Adipocyte (in vitro differentiated cells): Measurements from ENCODE around the gene IRX4.

Experiments
- DNase-seq: peaks from one replicate; pipeline ENCODE4 v3.0.0-alpha.2; 2015; ENCODE audit warnings: low read depth
- H3K27me3 ChIP-seq: replicated peaks from 2 replicates; pipeline ENCODE4 v1.7.0; 2013; ENCODE audit warnings: mild to moderate bottlenecking, low read length, moderate library complexity; ENCODE audit not compliant: control insufficient read depth, insufficient read depth
- H3K36me3 ChIP-seq: 2 replicates; pipeline ENCODE4 v1.7.0; 2013; ENCODE audit warnings: low read length, mild to moderate bottlenecking, moderate library complexity; ENCODE audit not compliant: control insufficient read depth, insufficient read depth, severe bottlenecking
- H3K4me1 ChIP-seq: 2 replicates; pipeline ENCODE4 v1.7.0; 2013; ENCODE audit warnings: mild to moderate bottlenecking, low read length, moderate library complexity; ENCODE audit not compliant: control insufficient read depth, insufficient read depth
- H3K4me3 ChIP-seq: 2 replicates; pipeline ENCODE4 v1.7.0; 2013; ENCODE audit warnings: mild to moderate bottlenecking, low read length, moderate library complexity
- H3K9ac ChIP-seq: 2 replicates; pipeline ENCODE4 v1.7.0; 2013; ENCODE audit warnings: mild to moderate bottlenecking, low read length, moderate library complexity
- H3K9me3 ChIP-seq: 2 replicates; pipeline ENCODE4 v1.7.0; 2013; ENCODE audit warnings: mild to moderate bottlenecking, low read length, moderate library complexity; ENCODE audit not compliant: control insufficient read depth

IRX4 gene

GRCh38 chr5:1888541-1889251 is 6.0 kb upstream of the IRX4 start:
- H3K4me3 ChIP-seq, result no peak overlapping the region
- H3K27me3 ChIP-seq, result peaks cover 51% of the 10 kb centered on the region
- H3K4me1 ChIP-seq, result no peaks in the 10 kb centered on the region
- no peaks in the 10 kb centered on the region for H3K36me3 ChIP-seq
- no peaks in the 10 kb centered on the region for H3K9me3 ChIP-seq
- no peak for DNase-seq
- no peak overlapping the region for H3K9ac ChIP-seq

GRCh38 chr5:1887588-1888360 is 5.0 kb upstream of the IRX4 start:
- no peak for DNase-seq
- no peaks in the 10 kb centered on the region for H3K36me3 ChIP-seq
- no peak overlapping the region for H3K9ac ChIP-seq
- no peaks in the 10 kb centered on the region for H3K4me1 ChIP-seq
- H3K4me3 ChIP-seq, result no peak overlapping the region
- H3K9me3 ChIP-seq, result no peaks in the 10 kb centered on the region
- peaks cover 50% of the 10 kb centered on the region for H3K27me3 ChIP-seq

GRCh38 chr5:1886846-1887587 is 4.3 kb upstream of the IRX4 start:
- Histone ChIP-seq H3K4me3 (no peak overlapping the region), H3K9ac (no peak overlapping the region)
- DNase-seq, result no peak

GRCh38 chr5:1885868-1886845 is 3.4 kb upstream of the IRX4 start:
- Histone ChIP-seq H3K4me1 (no peaks in the 10 kb centered on the region), H3K27me3 (peaks cover 42% of the 10 kb centered on the region), H3K36me3 (no peaks in the 10 kb centered on the region), H3K9me3 (no peaks in the 10 kb centered on the region), H3K4me3 (no peak overlapping the region), H3K9ac (no peak overlapping the region)
- no peak for DNase-seq

More at GRCh38 chr5:1886846-1887587, 4.3 kb upstream of the IRX4 start:
- H3K4me1 ChIP-seq, result no peaks in the 10 kb centered on the region
- no peaks in the 10 kb centered on the region for H3K36me3 ChIP-seq
- H3K9me3 ChIP-seq, result no peaks in the 10 kb centered on the region
- H3K27me3 ChIP-seq, result peaks cover 46% of the 10 kb centered on the region

GRCh38 chr5:1885404-1885755 is 2.7 kb upstream of the IRX4 start:
- DNase-seq, result no peak
- no peak overlapping the region for H3K4me3 ChIP-seq

GRCh38 chr5:1884678-1885403 is 2.1 kb upstream of the IRX4 start:
- DNase-seq, result no peak
- Histone ChIP-seq H3K36me3 (no peaks in the 10 kb centered on the region), H3K9me3 (no peaks in the 10 kb centered on the region), H3K27me3 (peaks cover 43% of the 10 kb centered on the region), H3K9ac (no peak overlapping the region), H3K4me3 (no peak overlapping the region), H3K4me1 (no peaks in the 10 kb centered on the region)

More at GRCh38 chr5:1885404-1885755, 2.7 kb upstream of the IRX4 start:
- H3K27me3 ChIP-seq, result peaks cover 43% of the 10 kb centered on the region
- H3K36me3 ChIP-seq, result no peaks in the 10 kb centered on the region
- H3K9ac ChIP-seq, result no peak overlapping the region
- H3K4me1 ChIP-seq, result no peaks in the 10 kb centered on the region
- no peaks in the 10 kb centered on the region for H3K9me3 ChIP-seq

GRCh38 chr5:1883925-1884677 is 1.4 kb upstream of the IRX4 start:
- Histone ChIP-seq H3K4me1 (no peaks in the 10 kb centered on the region), H3K36me3 (no peaks in the 10 kb centered on the region), H3K9ac (no peak overlapping the region), H3K27me3 (peaks cover 49% of the 10 kb centered on the region), H3K9me3 (no peaks in the 10 kb centered on the region), H3K4me3 (no peak overlapping the region)
- no peak for DNase-seq

GRCh38 chr5:1883120-1883924 is 597 bp upstream of the IRX4 start:
- H3K27me3 ChIP-seq, result peaks cover 45% of the 10 kb centered on the region
- no peaks in the 10 kb centered on the region for H3K36me3 ChIP-seq
- DNase-seq, result peak; percentile 4
- H3K4me1 ChIP-seq, result no peaks in the 10 kb centered on the region
- H3K9ac ChIP-seq, result no peak overlapping the region
- H3K4me3 ChIP-seq, result peak overlapping the region; percentile 44
- no peaks in the 10 kb centered on the region for H3K9me3 ChIP-seq

- no peaks in the 10 kb centered on the region for H3K36me3 ChIP-seq
Measured at GRCh38 chr5:1881731-1882336, 891 bp downstream of the IRX4 start.

More at GRCh38 chr5:1881731-1882336, 891 bp downstream of the IRX4 start:
- Histone ChIP-seq H3K4me3 (no peak overlapping the region), H3K9me3 (no peaks in the 10 kb centered on the region), H3K4me1 (no peaks in the 10 kb centered on the region), H3K27me3 (peaks cover 53% of the 10 kb centered on the region), H3K9ac (no peak overlapping the region)
- no peak for DNase-seq
